Calu3 (cell line): ENCODE measurements around the gene SBF2. TPM values are rescaled to one million over a fixed set of nuclear protein-coding genes. Genes with fewer than 3 reads are reported as not detected.

ENCODE experiments used
- BruUV-seq: library from RNA; stranded (reverse); fragments of 400-500 nt; replicated peaks from 2 replicates; lab custom pipeline; 2021; lab: Mats Ljungman, UMichigan
- CTCF ChIA-PET: fragments of 300-600 bp; sonication (Branson Sonifier 250); formaldehyde crosslinking; loops from one replicate; lab custom pipeline; 2022; ENCODE audit warnings: antibody characterized with exemption; lab: Charles Lee
- DNase-seq: peaks from one replicate; pipeline ENCODE4 v3.0.0; 2022
- H3K27ac Mint-ChIP-seq: one replicate; pipeline ENCODE4 v1.8.0; 2022; ENCODE audit warnings: mixed read lengths; ENCODE audit not compliant: unreplicated experiment
- H3K27me3 Mint-ChIP-seq: one replicate; pipeline ENCODE4 v1.8.0; 2022; ENCODE audit warnings: mixed read lengths; ENCODE audit not compliant: unreplicated experiment
- H3K36me3 Mint-ChIP-seq: one replicate; pipeline ENCODE4 v1.8.0; 2022; ENCODE audit warnings: mild to moderate bottlenecking, moderate library complexity, mixed read lengths; ENCODE audit not compliant: insufficient read depth, unreplicated experiment
- H3K4me1 Mint-ChIP-seq: one replicate; pipeline ENCODE4 v1.8.0; 2022; ENCODE audit warnings: mild to moderate bottlenecking, low read depth, mixed read lengths; ENCODE audit not compliant: unreplicated experiment
- H3K4me3 Mint-ChIP-seq: one replicate; pipeline ENCODE4 v1.8.0; 2022; ENCODE audit warnings: mild to moderate bottlenecking, low read depth, moderate library complexity, mixed read lengths; ENCODE audit not compliant: unreplicated experiment
- H3K9me3 Mint-ChIP-seq: one replicate; pipeline ENCODE4 v1.8.0; 2022; ENCODE audit warnings: low read depth, mixed read lengths; ENCODE audit not compliant: unreplicated experiment
- intact Hi-C: fragments of 100-400 bp; cut with micrococcal nuclease; formaldehyde crosslinking; loops from one replicate; pipeline ENCODE4 v1.10.0; 2022; ENCODE audit not compliant: unreplicated experiment
- total RNA-seq: library from RNA; stranded (reverse); gene quantifications from 2 replicates; pipeline ENCODE4 v1.2.3, GENCODE V29; 2022
- TF ChIP-seq, protein P1 (sequence below): fragments of 200-600 bp; IDR thresholded peaks from one replicate; pipeline ENCODE4 v1.8.0; 2022; ENCODE audit warnings: antibody characterized with exemption; ENCODE audit not compliant: unreplicated experiment

The SBF2 gene
- total RNA-seq, 1 experiment from 2014 or later, result 39.0 TPM

DNA sequence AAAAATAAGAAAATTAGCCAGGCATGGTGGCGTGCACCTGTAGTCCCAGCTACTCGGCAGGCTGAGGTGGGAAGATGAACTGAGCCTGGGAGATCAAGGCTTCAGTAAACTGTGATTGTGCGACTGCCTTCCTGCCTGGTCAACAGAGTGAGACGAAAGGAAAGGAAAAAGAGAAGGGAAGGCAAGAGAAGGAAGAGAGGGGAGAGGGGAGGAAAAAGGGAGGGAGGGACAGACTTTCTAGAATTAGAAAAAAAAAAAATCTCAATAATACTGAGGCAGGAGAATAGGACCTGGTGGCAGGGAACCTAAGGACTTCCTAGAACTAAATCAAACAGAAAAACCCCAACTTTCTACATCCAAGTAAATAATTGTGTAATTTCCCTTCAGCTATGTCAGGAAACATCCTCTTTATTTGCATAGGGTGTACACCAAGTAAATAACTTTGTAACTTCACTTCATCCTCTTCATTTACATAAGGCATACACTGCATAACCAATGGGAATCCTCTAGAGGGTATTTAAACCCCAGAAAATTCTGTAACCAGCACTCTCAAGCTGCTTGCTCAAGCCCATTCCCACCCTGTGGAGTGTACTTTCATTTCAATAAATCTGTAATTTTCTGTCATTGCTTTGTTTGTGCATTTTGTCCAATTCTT lies 8.7 kb downstream of the SBF2 start:
- CTCF ChIA-PET, result no interaction called here
- TF ChIP-seq, protein P1, sequence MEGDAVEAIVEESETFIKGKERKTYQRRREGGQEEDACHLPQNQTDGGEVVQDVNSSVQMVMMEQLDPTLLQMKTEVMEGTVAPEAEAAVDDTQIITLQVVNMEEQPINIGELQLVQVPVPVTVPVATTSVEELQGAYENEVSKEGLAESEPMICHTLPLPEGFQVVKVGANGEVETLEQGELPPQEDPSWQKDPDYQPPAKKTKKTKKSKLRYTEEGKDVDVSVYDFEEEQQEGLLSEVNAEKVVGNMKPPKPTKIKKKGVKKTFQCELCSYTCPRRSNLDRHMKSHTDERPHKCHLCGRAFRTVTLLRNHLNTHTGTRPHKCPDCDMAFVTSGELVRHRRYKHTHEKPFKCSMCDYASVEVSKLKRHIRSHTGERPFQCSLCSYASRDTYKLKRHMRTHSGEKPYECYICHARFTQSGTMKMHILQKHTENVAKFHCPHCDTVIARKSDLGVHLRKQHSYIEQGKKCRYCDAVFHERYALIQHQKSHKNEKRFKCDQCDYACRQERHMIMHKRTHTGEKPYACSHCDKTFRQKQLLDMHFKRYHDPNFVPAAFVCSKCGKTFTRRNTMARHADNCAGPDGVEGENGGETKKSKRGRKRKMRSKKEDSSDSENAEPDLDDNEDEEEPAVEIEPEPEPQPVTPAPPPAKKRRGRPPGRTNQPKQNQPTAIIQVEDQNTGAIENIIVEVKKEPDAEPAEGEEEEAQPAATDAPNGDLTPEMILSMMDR, result no peak
- no TSS peak for BruUV-seq
- intact Hi-C loops, result no loop called here
- no peak for DNase-seq
- no peak overlapping the region for H3K4me3 Mint-ChIP-seq
- H3K4me1 Mint-ChIP-seq, result peaks cover 12% of the 10 kb centered on the region
- H3K27ac Mint-ChIP-seq, result no peak overlapping the region
- no peaks in the 10 kb centered on the region for H3K27me3 Mint-ChIP-seq
- no peaks in the 10 kb centered on the region for H3K9me3 Mint-ChIP-seq
- H3K36me3 Mint-ChIP-seq, result no peaks in the 10 kb centered on the region

DNA sequence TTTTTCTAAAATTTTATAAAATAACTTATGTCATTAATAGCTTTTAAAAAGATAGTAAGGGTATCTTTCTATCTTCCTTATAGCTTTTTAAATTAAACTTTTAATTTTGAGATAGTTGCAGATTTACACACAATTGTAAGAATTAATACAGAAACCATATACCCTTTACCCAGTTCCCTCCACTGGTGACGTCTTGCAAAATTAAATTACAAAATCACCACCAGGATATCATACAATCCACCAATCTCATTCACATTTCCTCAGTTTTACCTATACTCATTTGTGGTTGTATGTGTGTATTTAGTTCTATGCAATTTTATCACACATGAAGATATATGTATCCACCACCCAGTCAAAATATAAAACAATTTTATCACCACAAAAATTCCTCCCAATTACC lies 10.0 kb downstream of the SBF2 start:
- intact Hi-C loops, result no loop called here
- Mint-ChIP-seq H3K27me3 (no peaks in the 10 kb centered on the region), H3K27ac (no peak overlapping the region), H3K9me3 (no peaks in the 10 kb centered on the region), H3K4me3 (no peak overlapping the region), H3K36me3 (no peaks in the 10 kb centered on the region), H3K4me1 (peaks cover 12% of the 10 kb centered on the region)
- CTCF ChIA-PET, result no interaction called here
- TF ChIP-seq, protein P1, result no peak
- no TSS peak for BruUV-seq
- DNase-seq, result no peak

DNA sequence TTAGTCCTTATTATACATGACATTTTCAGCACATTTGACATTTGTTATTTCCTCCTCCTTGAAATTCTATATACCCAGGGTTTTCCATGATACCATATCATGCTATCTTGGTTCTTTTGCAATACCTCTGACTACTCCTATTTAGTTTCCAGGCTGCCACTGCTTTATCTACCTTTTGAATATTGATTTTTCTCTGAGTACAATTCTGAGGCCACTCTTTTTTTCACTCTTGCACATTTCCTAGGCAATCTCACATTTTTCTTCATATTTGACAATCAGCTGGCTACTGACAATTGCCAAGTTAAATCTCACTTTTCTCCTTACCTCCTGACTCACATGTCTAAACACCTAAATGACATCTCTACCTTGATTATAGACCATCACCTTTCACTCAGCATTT lies 11.9 kb downstream of the SBF2 start:
- H3K9me3 Mint-ChIP-seq, result no peaks in the 10 kb centered on the region
- peaks cover 12% of the 10 kb centered on the region for H3K4me1 Mint-ChIP-seq
- no TSS peak for BruUV-seq
- intact Hi-C loops, result no loop called here
- H3K4me3 Mint-ChIP-seq, result no peak overlapping the region
- TF ChIP-seq, protein P1, result no peak
- CTCF ChIA-PET, result interaction anchor here (0.5 to 1.0 kb wide), 2 partner anchors 11 to 165 kb away, joined by 3 read pairs; no protein-coding TSS in a partner anchor
- no peaks in the 10 kb centered on the region for H3K36me3 Mint-ChIP-seq
- H3K27ac Mint-ChIP-seq, result no peak overlapping the region
- no peaks in the 10 kb centered on the region for H3K27me3 Mint-ChIP-seq
- DNase-seq, result no peak

DNA sequence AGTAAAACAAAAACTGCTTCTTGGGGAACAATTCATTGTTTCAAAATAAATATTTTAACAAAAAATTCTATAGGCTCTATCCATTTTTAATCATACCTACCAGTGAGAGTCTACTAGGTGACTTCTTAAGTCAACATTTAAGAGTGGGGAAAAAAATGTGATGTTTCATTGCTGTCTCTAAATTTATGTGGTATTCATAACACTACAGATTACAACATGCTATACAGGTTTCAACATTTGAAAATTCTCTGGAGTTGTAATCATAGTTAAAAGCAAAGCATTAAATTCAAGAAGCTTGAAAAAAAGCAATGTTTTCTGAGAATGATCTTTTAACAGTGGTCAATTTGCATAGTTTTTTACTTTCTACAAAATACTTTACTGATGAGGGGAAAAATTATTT lies 18.3 kb downstream of the SBF2 start:
- TF ChIP-seq, protein P1, result no peak
- no TSS peak for BruUV-seq
- no peak for DNase-seq
- H3K36me3 Mint-ChIP-seq, result no peaks in the 10 kb centered on the region
- H3K27me3 Mint-ChIP-seq, result no peaks in the 10 kb centered on the region
- no peak overlapping the region for H3K27ac Mint-ChIP-seq
- intact Hi-C loops, result no loop called here
- no peaks in the 10 kb centered on the region for H3K9me3 Mint-ChIP-seq
- CTCF ChIA-PET, result no interaction called here
- no peak overlapping the region for H3K4me3 Mint-ChIP-seq
- H3K4me1 Mint-ChIP-seq, result no peaks in the 10 kb centered on the region
